ENCODE data around the gene OPA3.

Gene OPA3

GRCh38 chr19:45597425-45598111 lies 13.0 kb upstream of the OPA3 start:
- no peak for DNase-seq

- no peak for DNase-seq
Observed at GRCh38 chr19:45595814-45596213, 11.2 kb upstream of the OPA3 start.

- no peak for DNase-seq
Observed at GRCh38 chr19:45593520-45593919, 8.9 kb upstream of the OPA3 start.

- DNase-seq, result no peak
Observed at GRCh38 chr19:45592366-45592765, 7.8 kb upstream of the OPA3 start.

- no peak for DNase-seq
Observed at GRCh38 chr19:45591638-45592005, 7.0 kb upstream of the OPA3 start.

- peak; percentile 57 for DNase-seq
Observed at GRCh38 chr19:45591004-45591637, 6.5 kb upstream of the OPA3 start.

- DNase-seq, result no peak
Observed at GRCh38 chr19:45590300-45591003, 5.8 kb upstream of the OPA3 start.

- DNase-seq, result no peak
Observed at GRCh38 chr19:45589768-45590167, 5.2 kb upstream of the OPA3 start.

- no peak for DNase-seq
Observed at GRCh38 chr19:45587873-45588272, 3.3 kb upstream of the OPA3 start.

GRCh38 chr19:45585158-45585577 lies 566 bp upstream of the OPA3 start:
- DNase-seq, result no peak

GRCh38 chr19:45581576-45581975 lies 3.0 kb downstream of the OPA3 start:
- DNase-seq, result no peak

- no peak for DNase-seq
Observed at GRCh38 chr19:45578861-45579260, 5.7 kb downstream of the OPA3 start.

- DNase-seq, result no peak
Observed at GRCh38 chr19:45577111-45577905, 7.3 kb downstream of the OPA3 start.

GRCh38 chr19:45576682-45577081 lies 7.9 kb downstream of the OPA3 start:
- DNase-seq, result no peak

- DNase-seq, result no peak
Observed at GRCh38 chr19:45575216-45575615, 9.4 kb downstream of the OPA3 start.

GRCh38 chr19:45574526-45574925 lies 10.1 kb downstream of the OPA3 start:
- no peak for DNase-seq

- no peak for DNase-seq
Observed at GRCh38 chr19:45571457-45572220, 13.0 kb downstream of the OPA3 start.

- peak; percentile 59 for DNase-seq
Observed at GRCh38 chr19:45569619-45570421, 14.8 kb downstream of the OPA3 start.

- DNase-seq, result no peak
Observed at GRCh38 chr19:45568732-45569131, 15.9 kb downstream of the OPA3 start.

- no peak for DNase-seq
Observed at GRCh38 chr19:45567609-45568008, 17.0 kb downstream of the OPA3 start.

- no peak for DNase-seq
Observed at GRCh38 chr19:45564131-45564780, 20.3 kb downstream of the OPA3 start.

Data from stimulated activated CD4-positive, alpha-beta T cell treated with anti-CD3 and anti-CD28 coated beads, Interleukin-4, amount 100 ng/mL, for 1 hour (primary cell).